ENCODE data around the gene DPPA2.

The DPPA2 gene

DNA sequence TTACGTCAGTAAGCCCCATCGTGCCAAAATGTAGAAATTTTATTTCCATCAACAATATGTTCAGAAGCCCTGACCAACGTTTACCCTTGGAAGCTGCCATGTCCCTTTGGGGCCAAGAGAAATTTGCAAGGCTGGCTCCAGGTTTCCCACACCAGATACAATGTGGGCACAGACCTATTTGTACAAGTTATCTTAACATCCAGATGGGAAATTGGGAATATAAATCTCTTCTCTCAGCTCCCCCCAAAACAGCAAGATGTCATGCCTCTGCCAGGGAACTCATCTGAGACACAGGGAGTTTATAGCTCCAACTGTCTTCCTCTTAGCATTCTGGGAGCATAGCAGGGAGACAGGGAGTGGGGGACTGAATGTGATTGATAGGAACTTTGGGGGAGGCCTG, 9.3 kb upstream of the DPPA2 start:
- Histone ChIP-seq H3K23ac (ENCODE audit: low read length in 2 of 2) (no peak overlapping the region), H2AK5ac (ENCODE audit: low read length, severe bottlenecking) (no peak overlapping the region), H3K4me3 (ENCODE audit: insufficient read depth in 1 of 2, low read depth in 1 of 2, low read length in 2 of 2) (no peak overlapping the region), H2AFZ (ENCODE audit: low read depth, low read length) (no peak overlapping the region), H3K27me3 (ENCODE audit: control insufficient read depth in 1 of 2, insufficient read depth in 1 of 2, low read length in 2 of 2) (no peaks in the 10 kb centered on the region), H3K9ac (ENCODE audit: low read length) (no peak overlapping the region), H3K9me3 (ENCODE audit: control insufficient read depth, low read length) (no peaks in the 10 kb centered on the region), H3K79me1 (replicated peaks; ENCODE audit: low read length, poor library complexity, severe bottlenecking) (no peaks in the 10 kb centered on the region), H3K4me1 (ENCODE audit: control insufficient read depth, insufficient read depth, low read depth, low read length) (no peaks in the 10 kb centered on the region), H2BK5ac (ENCODE audit: low read depth, low read length, poor library complexity, severe bottlenecking) (no peak overlapping the region), H2BK12ac (ENCODE audit: low read length in 2 of 2) (no peak overlapping the region), H3K27ac (ENCODE audit: low read length, poor library complexity, severe bottlenecking) (no peak overlapping the region), H2BK120ac (ENCODE audit: low read depth, low read length) (no peak overlapping the region), H3K14ac (ENCODE audit: low read length in 2 of 2) (no peak overlapping the region), H3K36me3 (ENCODE audit: control insufficient read depth in 1 of 2, insufficient read depth in 2 of 2, low read depth in 1 of 2, low read length in 2 of 2) (no peaks in the 10 kb centered on the region), H3K18ac (ENCODE audit: low read depth in 1 of 2, low read length in 2 of 2) (no peak overlapping the region), H4K8ac (ENCODE audit: low read length) (no peak overlapping the region), H4K91ac (ENCODE audit: low read length) (no peak overlapping the region), H2BK15ac (ENCODE audit: low read depth, poor library complexity, severe bottlenecking) (no peak overlapping the region), H3K4ac (ENCODE audit: low read depth in 1 of 2, low read length in 2 of 2) (no peak overlapping the region), H3K4me2 (ENCODE audit: low read length, poor library complexity, severe bottlenecking) (no peak overlapping the region)
- WGBS, result 86% methylated on average over 3 of the region's 3 CpGs
- DNase-seq, result no peak

DNA sequence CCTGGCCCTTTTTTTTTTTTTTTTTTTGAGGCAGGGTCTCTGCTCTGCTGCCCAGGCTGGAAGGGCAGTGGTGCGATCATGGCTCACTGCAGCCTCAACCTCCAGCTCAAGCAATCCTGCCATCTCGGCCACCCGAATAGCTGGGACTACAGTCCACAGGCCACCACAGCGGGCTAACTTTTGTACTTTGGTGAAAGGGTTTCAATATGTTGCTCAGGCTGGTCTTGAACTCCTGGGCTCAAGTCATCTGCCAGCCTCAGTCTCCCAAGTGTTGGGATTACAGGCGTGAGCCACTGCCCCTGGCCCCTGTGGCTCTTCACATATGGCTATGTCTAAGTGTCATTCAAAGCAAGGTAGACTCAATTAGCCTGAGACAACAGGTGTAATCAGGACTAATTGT, 8.8 kb upstream of the DPPA2 start:
- H2BK12ac ChIP-seq (ENCODE audit: low read length in 2 of 2), result no peak overlapping the region
- no peak overlapping the region for H2BK120ac ChIP-seq (ENCODE audit: low read depth, low read length)
- 84% methylated on average over 5 of the region's 5 CpGs for WGBS
- no peak overlapping the region for H3K14ac ChIP-seq (ENCODE audit: low read length in 2 of 2)
- no peak overlapping the region for H3K9ac ChIP-seq (ENCODE audit: low read length)
- H3K4me2 ChIP-seq (ENCODE audit: low read length, poor library complexity, severe bottlenecking), result no peak overlapping the region
- DNase-seq, result no peak
- no peaks in the 10 kb centered on the region for H3K9me3 ChIP-seq (ENCODE audit: control insufficient read depth, low read length)
- H3K27me3 ChIP-seq (ENCODE audit: control insufficient read depth in 1 of 2, insufficient read depth in 1 of 2, low read length in 2 of 2), result no peaks in the 10 kb centered on the region
- no peak overlapping the region for H3K4me3 ChIP-seq (ENCODE audit: insufficient read depth in 1 of 2, low read depth in 1 of 2, low read length in 2 of 2)
- H3K23ac ChIP-seq (ENCODE audit: low read length in 2 of 2), result no peak overlapping the region
- H3K4ac ChIP-seq (ENCODE audit: low read depth in 1 of 2, low read length in 2 of 2), result no peak overlapping the region
- no peaks in the 10 kb centered on the region for H3K4me1 ChIP-seq (ENCODE audit: control insufficient read depth, insufficient read depth, low read depth, low read length)
- H4K91ac ChIP-seq (ENCODE audit: low read length), result no peak overlapping the region
- H2BK5ac ChIP-seq (ENCODE audit: low read depth, low read length, poor library complexity, severe bottlenecking), result no peak overlapping the region
- no peak overlapping the region for H2AFZ ChIP-seq (ENCODE audit: low read depth, low read length)
- no peak overlapping the region for H2AK5ac ChIP-seq (ENCODE audit: low read length, severe bottlenecking)
- H3K27ac ChIP-seq (ENCODE audit: low read length, poor library complexity, severe bottlenecking), result no peak overlapping the region
- H4K8ac ChIP-seq (ENCODE audit: low read length), result no peak overlapping the region
- H3K36me3 ChIP-seq (ENCODE audit: control insufficient read depth in 1 of 2, insufficient read depth in 2 of 2, low read depth in 1 of 2, low read length in 2 of 2), result no peaks in the 10 kb centered on the region
- H3K79me1 ChIP-seq (replicated peaks; ENCODE audit: low read length, poor library complexity, severe bottlenecking), result no peaks in the 10 kb centered on the region
- H2BK15ac ChIP-seq (ENCODE audit: low read depth, poor library complexity, severe bottlenecking), result no peak overlapping the region
- H3K18ac ChIP-seq (ENCODE audit: low read depth in 1 of 2, low read length in 2 of 2), result no peak overlapping the region

DNA sequence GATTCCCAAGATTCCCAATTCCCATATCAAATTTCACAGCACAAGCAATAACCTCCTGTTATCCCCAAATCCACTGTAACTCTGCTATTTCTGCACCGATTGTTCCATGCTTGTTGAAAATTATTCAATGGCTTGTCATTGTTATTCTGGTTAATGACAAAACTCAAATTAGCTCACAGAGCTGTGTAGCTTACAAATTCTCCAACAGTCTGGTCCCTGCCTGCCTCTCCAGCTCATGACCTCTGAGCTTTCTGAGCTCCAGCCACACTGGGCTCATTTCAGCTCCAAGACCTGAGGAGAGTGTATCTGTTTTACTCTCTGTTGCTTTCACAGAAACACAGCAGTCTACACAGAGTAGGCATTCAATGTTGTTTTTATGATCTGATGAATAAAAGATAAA, 3.3 kb downstream of the DPPA2 start:
- no peak overlapping the region for H3K14ac ChIP-seq (ENCODE audit: low read length in 2 of 2)
- no peak overlapping the region for H2BK12ac ChIP-seq (ENCODE audit: low read length in 2 of 2)
- no peak overlapping the region for H2AK5ac ChIP-seq (ENCODE audit: low read length, severe bottlenecking)
- no peaks in the 10 kb centered on the region for H3K79me1 ChIP-seq (replicated peaks; ENCODE audit: low read length, poor library complexity, severe bottlenecking)
- H3K4me2 ChIP-seq (ENCODE audit: low read length, poor library complexity, severe bottlenecking), result no peak overlapping the region
- peaks cover 2% of the 10 kb centered on the region for H3K4me1 ChIP-seq (ENCODE audit: control insufficient read depth, insufficient read depth, low read depth, low read length)
- no peak overlapping the region for H3K4ac ChIP-seq (ENCODE audit: low read depth in 1 of 2, low read length in 2 of 2)
- no peak overlapping the region for H3K4me3 ChIP-seq (ENCODE audit: insufficient read depth in 1 of 2, low read depth in 1 of 2, low read length in 2 of 2)
- H2BK15ac ChIP-seq (ENCODE audit: low read depth, poor library complexity, severe bottlenecking), result no peak overlapping the region
- no peak overlapping the region for H4K91ac ChIP-seq (ENCODE audit: low read length)
- no peak overlapping the region for H4K8ac ChIP-seq (ENCODE audit: low read length)
- no peak overlapping the region for H3K27ac ChIP-seq (ENCODE audit: low read length, poor library complexity, severe bottlenecking)
- H2BK5ac ChIP-seq (ENCODE audit: low read depth, low read length, poor library complexity, severe bottlenecking), result no peak overlapping the region
- no peak overlapping the region for H2AFZ ChIP-seq (ENCODE audit: low read depth, low read length)
- no peak overlapping the region for H3K18ac ChIP-seq (ENCODE audit: low read depth in 1 of 2, low read length in 2 of 2)
- H3K23ac ChIP-seq (ENCODE audit: low read length in 2 of 2), result no peak overlapping the region
- H3K36me3 ChIP-seq (ENCODE audit: control insufficient read depth in 1 of 2, insufficient read depth in 2 of 2, low read depth in 1 of 2, low read length in 2 of 2), result no peaks in the 10 kb centered on the region
- WGBS, result 100% methylated on average over 1 of the region's 1 CpG
- DNase-seq, result no peak
- no peak overlapping the region for H3K9ac ChIP-seq (ENCODE audit: low read length)
- H3K9me3 ChIP-seq (ENCODE audit: control insufficient read depth, low read length), result no peaks in the 10 kb centered on the region
- no peaks in the 10 kb centered on the region for H3K27me3 ChIP-seq (ENCODE audit: control insufficient read depth in 1 of 2, insufficient read depth in 1 of 2, low read length in 2 of 2)
- H2BK120ac ChIP-seq (ENCODE audit: low read depth, low read length), result no peak overlapping the region

DNA sequence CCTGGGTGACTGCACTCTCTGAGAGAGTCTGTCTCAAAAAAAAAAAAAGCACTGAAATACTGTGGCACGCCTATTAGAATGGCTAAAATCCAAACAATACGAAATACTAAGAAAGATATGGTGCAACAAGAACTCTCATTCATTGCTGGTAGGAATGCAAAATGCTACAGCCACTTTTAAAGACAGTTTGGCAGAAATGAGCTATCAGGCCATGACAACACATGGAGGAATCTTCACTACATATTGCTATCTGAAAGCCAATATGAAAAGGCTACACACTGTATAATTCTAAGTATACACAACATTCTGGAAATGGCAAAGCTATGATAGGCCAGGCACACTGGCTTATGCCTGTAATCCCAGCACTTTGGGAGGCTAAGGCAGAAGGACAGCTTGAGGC, 18.8 kb downstream of the DPPA2 start:
- no peaks in the 10 kb centered on the region for H3K79me1 ChIP-seq (replicated peaks; ENCODE audit: low read length, poor library complexity, severe bottlenecking)
- H3K4me1 ChIP-seq (ENCODE audit: control insufficient read depth, insufficient read depth, low read depth, low read length), result no peaks in the 10 kb centered on the region
- 88% methylated on average over 2 of the region's 2 CpGs for WGBS

More for the DNA sequence above, 18.8 kb downstream of the DPPA2 start:
- H4K91ac ChIP-seq (ENCODE audit: low read length), result no peak overlapping the region
- no peak overlapping the region for H3K23ac ChIP-seq (ENCODE audit: low read length in 2 of 2)
- H3K18ac ChIP-seq (ENCODE audit: low read depth in 1 of 2, low read length in 2 of 2), result no peak overlapping the region
- H3K36me3 ChIP-seq (ENCODE audit: control insufficient read depth in 1 of 2, insufficient read depth in 2 of 2, low read depth in 1 of 2, low read length in 2 of 2), result no peaks in the 10 kb centered on the region
- no peak overlapping the region for H3K4me3 ChIP-seq (ENCODE audit: insufficient read depth in 1 of 2, low read depth in 1 of 2, low read length in 2 of 2)
- H2BK12ac ChIP-seq (ENCODE audit: low read length in 2 of 2), result no peak overlapping the region
- no peak overlapping the region for H3K4me2 ChIP-seq (ENCODE audit: low read length, poor library complexity, severe bottlenecking)
- no peak overlapping the region for H3K14ac ChIP-seq (ENCODE audit: low read length in 2 of 2)
- H3K27ac ChIP-seq (ENCODE audit: low read length, poor library complexity, severe bottlenecking), result no peak overlapping the region
- no peak overlapping the region for H2AFZ ChIP-seq (ENCODE audit: low read depth, low read length)
- H3K9ac ChIP-seq (ENCODE audit: low read length), result no peak overlapping the region
- H3K27me3 ChIP-seq (ENCODE audit: control insufficient read depth in 1 of 2, insufficient read depth in 1 of 2, low read length in 2 of 2), result no peaks in the 10 kb centered on the region
- H2AK5ac ChIP-seq (ENCODE audit: low read length, severe bottlenecking), result no peak overlapping the region
- H3K4ac ChIP-seq (ENCODE audit: low read depth in 1 of 2, low read length in 2 of 2), result no peak overlapping the region
- H4K8ac ChIP-seq (ENCODE audit: low read length), result no peak overlapping the region
- no peak for DNase-seq
- no peak overlapping the region for H2BK15ac ChIP-seq (ENCODE audit: low read depth, poor library complexity, severe bottlenecking)
- no peak overlapping the region for H2BK5ac ChIP-seq (ENCODE audit: low read depth, low read length, poor library complexity, severe bottlenecking)
- H2BK120ac ChIP-seq (ENCODE audit: low read depth, low read length), result no peak overlapping the region
- H3K9me3 ChIP-seq (ENCODE audit: control insufficient read depth, low read length), result no peaks in the 10 kb centered on the region

Measured in mesenchymal stem cell (in vitro differentiated cells and primary cell).